HUES6 (cell line): ENCODE measurements around the gene CFAP20DC.
"Not testable (repeated sequence)": the region's sequence is repeated elsewhere in the genome, so short reads cannot be mapped to it uniquely, and the experiment has no call there.

ENCODE experiments used
- H3K27ac ChIP-seq: 2 replicates; pipeline ENCODE4 v1.7.0; 2013; ENCODE audit warnings: low read depth, mild to moderate bottlenecking, low read length, inconsistent platforms
- H3K27me3 ChIP-seq: 2 replicates; pipeline ENCODE4 v1.6.1; 2013; ENCODE audit warnings: low read length; ENCODE audit not compliant: control insufficient read depth, insufficient read depth
- H3K36me3 ChIP-seq: 2 replicates; pipeline ENCODE4 v1.6.1; 2013; ENCODE audit warnings: low read length; ENCODE audit not compliant: control insufficient read depth, insufficient read depth
- H3K4me1 ChIP-seq: 2 replicates; pipeline ENCODE4 v1.6.1; 2013; ENCODE audit warnings: low read length; ENCODE audit not compliant: control insufficient read depth, insufficient read depth
- H3K4me3 ChIP-seq: 2 replicates; pipeline ENCODE4 v1.5.1; 2013; ENCODE audit warnings: low read depth, low read length
- H3K9ac ChIP-seq: one replicate; pipeline ENCODE4 v1.6.1; 2013; ENCODE audit warnings: mild to moderate bottlenecking, low read length
- H3K9me3 ChIP-seq: 2 replicates; pipeline ENCODE4 v1.6.1; 2013; ENCODE audit warnings: low read depth, low read length; ENCODE audit not compliant: control insufficient read depth, insufficient read depth

The CFAP20DC gene

DNA sequence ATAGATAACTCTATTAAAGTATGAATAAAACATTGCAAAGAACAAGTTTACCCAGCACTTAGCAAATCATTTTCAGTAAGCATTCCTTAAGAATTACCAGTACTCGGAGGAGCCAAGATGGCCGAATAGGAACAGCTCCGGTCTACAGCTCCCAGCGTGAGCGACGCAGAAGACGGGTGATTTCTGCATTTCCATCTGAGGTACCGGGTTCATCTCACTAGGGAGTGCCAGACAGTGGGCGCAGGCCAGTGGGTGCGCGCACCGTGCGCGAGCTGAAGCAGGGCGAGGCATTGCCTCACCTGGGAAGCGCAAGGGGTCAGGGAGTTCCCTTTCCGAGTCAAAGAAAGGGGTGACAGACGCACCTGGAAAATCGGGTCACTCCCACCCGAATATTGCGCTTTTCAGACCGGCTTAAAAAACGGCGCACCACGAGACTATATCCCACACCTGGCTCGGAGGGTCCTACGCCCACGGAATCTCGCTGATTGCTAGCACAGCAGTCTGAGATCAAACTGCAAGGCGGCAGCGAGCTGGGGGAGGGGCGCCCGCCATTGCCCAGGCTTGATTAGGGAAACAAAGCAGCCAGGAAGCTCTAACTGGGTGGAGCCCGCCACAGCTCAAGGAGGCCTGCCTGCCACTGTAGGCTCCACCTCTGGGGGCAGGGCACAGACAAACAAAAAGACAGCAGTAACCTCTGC lies 207.6 kb downstream of the CFAP20DC start:
- H3K36me3 ChIP-seq, H3K4me1 ChIP-seq, H3K27me3 ChIP-seq, H3K9me3 ChIP-seq: not testable (repeated sequence)
- Histone ChIP-seq H3K27ac (peak overlapping the region; percentile 31; the same call in 1 of the 2 replicates), H3K4me3 (peak overlapping the region; percentile 60), H3K9ac (peak overlapping the region; percentile 29)

DNA sequence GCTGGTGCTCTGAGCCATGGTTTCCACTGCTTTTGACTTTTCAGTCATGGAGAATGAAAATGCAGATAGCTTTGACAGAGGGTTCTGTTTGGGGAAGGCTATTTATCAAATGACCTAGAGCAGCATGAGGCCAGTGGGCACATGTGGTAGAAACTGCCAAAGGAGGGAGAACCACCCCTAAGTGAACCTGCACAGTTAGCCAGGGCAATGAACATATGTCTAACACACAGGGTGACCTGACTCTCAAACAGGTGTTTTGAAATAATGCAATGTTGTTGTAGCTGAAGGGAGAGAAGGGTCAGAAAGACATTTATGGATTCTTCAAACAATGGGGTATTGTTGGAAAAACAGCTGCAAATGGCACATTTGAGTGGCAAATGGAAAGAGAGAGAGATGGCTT lies 208.9 kb downstream of the CFAP20DC start:
- Histone ChIP-seq H3K27me3 (no peaks in the 10 kb centered on the region), H3K4me1 (0 out of 2 replicates have a peak, but pooled peaks cover 8% of the 10 kb centered on the region), H3K9me3 (peaks cover 4% of the 10 kb centered on the region; the same call in 1 of the 2 replicates), H3K36me3 (no peaks in the 10 kb centered on the region), H3K9ac (no peak overlapping the region), H3K4me3 (peak overlapping the region; percentile 60), H3K27ac (no peak overlapping the region)

DNA sequence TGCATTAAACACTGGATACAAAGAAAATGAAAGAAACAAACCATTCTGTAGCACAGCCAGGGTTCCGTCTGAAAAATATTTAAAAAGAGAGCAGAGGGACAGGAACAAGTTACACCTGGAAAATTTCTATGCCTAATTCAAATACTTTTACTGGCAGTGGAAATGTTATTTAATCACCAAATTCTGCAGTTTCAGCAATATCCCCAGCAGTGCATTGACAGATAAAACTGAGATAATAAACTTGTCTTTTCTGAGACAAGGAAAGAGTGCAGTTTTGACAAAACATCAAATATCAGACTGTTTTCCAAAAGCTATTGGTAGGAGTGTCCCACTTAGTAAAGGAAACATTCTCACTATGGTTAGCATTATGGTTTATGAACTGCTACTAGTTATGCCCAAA lies 209.9 kb downstream of the CFAP20DC start:
- H3K9me3 ChIP-seq, result peaks cover 4% of the 10 kb centered on the region; the same call in 1 of the 2 replicates
- H3K27ac ChIP-seq, result no peak overlapping the region
- 0 out of 2 replicates have a peak, but pooled peaks cover 8% of the 10 kb centered on the region for H3K4me1 ChIP-seq
- no peak overlapping the region for H3K9ac ChIP-seq
- H3K36me3 ChIP-seq, result no peaks in the 10 kb centered on the region
- no peak overlapping the region for H3K4me3 ChIP-seq
- no peaks in the 10 kb centered on the region for H3K27me3 ChIP-seq

DNA sequence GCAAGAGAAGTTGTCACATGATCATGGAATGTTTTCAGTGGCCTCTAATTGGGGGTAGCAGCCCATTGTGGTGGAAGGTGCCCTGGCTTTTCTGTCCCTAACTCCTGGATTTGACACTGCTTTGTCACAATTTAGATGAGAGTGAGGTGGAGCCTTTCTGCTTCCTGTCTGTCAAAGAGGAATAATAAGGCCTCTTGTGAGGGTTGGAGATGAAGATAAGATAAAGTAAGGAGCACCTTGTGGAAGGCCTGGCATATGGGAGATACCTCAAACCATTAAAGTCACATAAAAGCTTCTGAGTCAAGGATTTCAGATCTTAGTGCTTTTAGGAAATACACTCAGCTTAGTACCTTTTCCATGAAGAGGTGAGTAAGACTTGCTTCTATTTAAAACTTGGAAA lies 210.6 kb downstream of the CFAP20DC start:
- no peak overlapping the region for H3K4me3 ChIP-seq
- H3K27me3 ChIP-seq, result no peaks in the 10 kb centered on the region
- peaks cover 4% of the 10 kb centered on the region; the same call in 1 of the 2 replicates for H3K9me3 ChIP-seq
- H3K9ac ChIP-seq, result no peak overlapping the region
- no peak overlapping the region for H3K27ac ChIP-seq
- H3K36me3 ChIP-seq, result no peaks in the 10 kb centered on the region
- H3K4me1 ChIP-seq, result 0 out of 2 replicates have a peak, but pooled peaks cover 8% of the 10 kb centered on the region

DNA sequence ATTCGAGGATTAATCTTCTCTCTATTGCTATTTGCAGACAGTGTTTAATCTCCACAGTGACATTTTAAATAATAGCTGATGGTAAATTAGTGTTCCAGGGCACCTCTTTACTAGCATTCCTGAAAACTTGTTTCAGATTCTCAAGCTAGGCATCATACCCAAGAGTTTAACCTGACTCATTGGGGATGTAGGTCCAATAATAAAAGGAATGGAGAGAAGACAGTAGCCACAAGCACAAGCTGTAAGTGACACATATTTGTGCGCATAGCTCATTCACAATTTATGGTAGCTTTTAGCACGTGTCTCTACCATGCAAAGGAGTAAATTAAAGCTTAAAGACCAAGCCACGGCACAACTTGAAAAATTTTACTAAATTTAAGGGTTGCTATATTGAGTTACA lies 212.0 kb downstream of the CFAP20DC start:
- Histone ChIP-seq H3K4me3 (no peak overlapping the region), H3K27me3 (no peaks in the 10 kb centered on the region), H3K9me3 (peaks cover 4% of the 10 kb centered on the region; the same call in 1 of the 2 replicates), H3K4me1 (0 out of 2 replicates have a peak, but pooled peaks cover 8% of the 10 kb centered on the region), H3K9ac (no peak overlapping the region), H3K27ac (no peak overlapping the region), H3K36me3 (no peaks in the 10 kb centered on the region)

DNA sequence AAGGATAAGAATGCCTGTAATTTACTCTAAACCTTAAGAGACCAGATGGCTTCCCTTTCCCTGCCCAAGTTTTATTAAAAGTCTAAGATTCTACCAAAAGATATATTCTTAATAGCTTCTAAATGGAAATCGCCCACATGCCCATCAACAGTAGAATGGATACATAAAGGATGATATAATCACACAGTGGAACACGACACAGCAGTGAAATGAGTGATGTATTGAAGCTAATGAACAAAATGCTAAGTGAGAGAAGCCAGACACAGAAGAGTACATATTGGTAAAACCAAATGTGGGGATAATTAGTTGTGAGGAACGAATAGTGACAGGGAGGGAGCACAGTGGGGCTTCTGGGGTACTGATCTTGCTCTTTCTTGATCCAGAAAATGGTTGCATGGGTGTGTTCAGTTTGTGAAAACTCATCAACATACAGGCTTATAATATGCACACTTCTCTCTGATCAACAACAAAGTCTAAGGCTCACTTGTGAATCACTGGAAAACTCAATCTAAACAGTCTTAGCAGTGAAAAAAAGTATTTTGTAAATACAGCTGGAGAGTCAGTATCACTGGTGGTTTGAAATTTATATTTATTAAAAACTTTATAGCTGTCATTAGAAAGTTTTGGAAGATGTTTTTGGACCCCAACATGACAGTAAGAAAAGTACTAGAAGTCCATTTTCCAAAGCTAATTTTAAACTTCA lies 212.5 kb downstream of the CFAP20DC start:
- no peak overlapping the region for H3K9ac ChIP-seq
- no peak overlapping the region for H3K4me3 ChIP-seq
- H3K27ac ChIP-seq, result no peak overlapping the region
- H3K4me1 ChIP-seq, result 0 out of 2 replicates have a peak, but pooled peaks cover 8% of the 10 kb centered on the region
- no peaks in the 10 kb centered on the region for H3K36me3 ChIP-seq
- H3K27me3 ChIP-seq, result no peaks in the 10 kb centered on the region
- peaks cover 4% of the 10 kb centered on the region; the same call in 1 of the 2 replicates for H3K9me3 ChIP-seq

DNA sequence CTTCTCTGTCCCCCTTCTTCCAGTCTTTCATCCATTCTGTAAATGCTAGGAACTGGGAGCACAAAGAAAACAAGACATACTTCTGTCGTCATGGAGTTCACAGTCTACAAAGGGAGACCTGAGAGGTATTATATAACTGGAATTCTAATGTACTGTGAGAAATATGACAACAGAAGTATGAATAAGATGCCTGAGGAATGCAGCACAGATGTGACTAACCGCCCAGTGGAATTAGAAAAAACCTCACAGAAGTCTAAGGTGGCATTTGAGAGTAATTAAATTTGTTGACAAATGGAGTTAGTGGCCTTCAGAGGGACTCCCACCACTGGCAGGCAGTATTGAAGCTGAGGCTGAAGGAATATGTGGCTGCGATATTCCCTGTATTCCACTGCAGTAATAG lies 214.7 kb downstream of the CFAP20DC start:
- Histone ChIP-seq H3K4me1 (no peaks in the 10 kb centered on the region), H3K27ac (no peak overlapping the region), H3K27me3 (no peaks in the 10 kb centered on the region), H3K36me3 (peaks cover 17% of the 10 kb centered on the region), H3K9ac (no peak overlapping the region), H3K4me3 (no peak overlapping the region), H3K9me3 (no peaks in the 10 kb centered on the region; the same call in 1 of the 2 replicates)

DNA sequence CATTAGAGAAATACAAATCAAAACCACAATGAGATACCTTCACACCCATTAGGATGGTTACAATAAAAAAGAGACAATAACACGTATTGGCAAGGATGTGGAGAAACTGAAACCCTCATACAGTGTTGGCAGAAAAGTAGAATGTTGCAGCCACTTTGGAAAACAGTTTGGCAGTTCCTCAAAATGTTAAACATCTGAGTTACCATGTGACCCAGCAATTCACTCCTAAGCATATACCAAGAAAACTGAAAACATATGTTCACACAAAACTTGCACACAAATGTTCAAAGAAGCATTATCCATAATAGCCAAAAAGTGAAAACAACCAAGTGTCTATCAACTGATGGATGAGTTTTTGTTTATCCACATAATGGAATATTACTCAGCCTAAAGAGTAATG lies 216.3 kb downstream of the CFAP20DC start:
- H3K4me3 ChIP-seq, result no peak overlapping the region
- no peak overlapping the region for H3K9ac ChIP-seq
- H3K4me1 ChIP-seq, result no peaks in the 10 kb centered on the region
- H3K27me3 ChIP-seq, result no peaks in the 10 kb centered on the region
- H3K27ac ChIP-seq, result no peak overlapping the region
- peaks cover 20% of the 10 kb centered on the region for H3K36me3 ChIP-seq
- no peaks in the 10 kb centered on the region for H3K9me3 ChIP-seq

DNA sequence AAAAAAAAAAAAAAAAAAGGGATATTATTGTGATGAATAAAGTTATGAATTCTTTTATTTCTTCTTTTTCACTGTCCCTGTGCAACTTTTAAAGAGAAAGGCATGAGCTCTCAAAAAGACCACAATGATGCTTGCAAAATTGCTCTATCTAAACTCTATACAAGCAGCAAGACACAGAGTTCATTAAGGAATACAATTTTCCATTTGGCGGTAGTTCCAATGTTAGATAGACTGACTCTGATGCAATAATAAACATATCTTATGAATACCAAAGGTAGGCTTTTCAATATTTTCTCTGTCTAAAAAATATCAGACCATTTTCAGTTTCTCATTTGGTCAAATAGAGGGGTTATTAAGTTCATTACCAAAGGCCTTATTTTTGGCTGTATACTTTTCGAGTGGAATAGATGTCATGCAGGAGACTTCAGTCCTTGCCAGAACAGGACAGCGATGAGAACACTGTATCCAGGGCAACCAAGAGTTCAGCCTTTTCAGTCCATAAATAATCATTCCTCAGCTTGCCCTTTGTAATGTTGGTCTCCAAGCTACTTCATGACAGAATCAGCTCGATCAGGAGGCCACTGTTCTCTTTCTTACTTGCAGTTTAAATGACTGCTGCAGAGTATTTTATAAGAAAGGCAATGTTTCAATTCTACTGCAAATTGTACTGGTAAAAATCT lies 220.4 kb downstream of the CFAP20DC start:
- Histone ChIP-seq H3K9me3 (no peaks in the 10 kb centered on the region), H3K4me3 (no peak overlapping the region), H3K27me3 (no peaks in the 10 kb centered on the region), H3K27ac (no peak overlapping the region), H3K4me1 (no peaks in the 10 kb centered on the region; the same call in 1 of the 2 replicates), H3K36me3 (peaks cover 28% of the 10 kb centered on the region), H3K9ac (no peak overlapping the region)

DNA sequence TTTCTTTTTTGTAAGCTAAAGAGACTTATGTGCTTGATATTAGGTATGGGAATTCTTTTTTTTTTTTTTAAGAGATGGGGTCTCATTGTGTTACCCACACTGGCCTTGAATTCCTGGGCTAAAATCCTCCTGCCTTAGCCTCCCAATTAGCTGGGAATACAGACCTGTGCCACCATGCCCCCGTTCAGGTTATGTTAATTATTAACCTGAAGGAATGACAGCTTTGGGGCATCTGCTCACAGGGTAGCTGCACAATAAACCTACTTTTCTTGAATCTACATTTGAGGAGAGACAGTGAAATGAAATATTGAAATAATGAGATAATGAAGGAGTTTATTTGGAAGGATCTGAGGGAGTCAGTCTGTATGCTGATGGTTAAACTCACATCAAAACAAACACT lies 225.0 kb downstream of the CFAP20DC start:
- no peak overlapping the region for H3K9ac ChIP-seq
- H3K27ac ChIP-seq, result no peak overlapping the region
- H3K4me1 ChIP-seq, result no peaks in the 10 kb centered on the region; the same call in 1 of the 2 replicates
- peaks cover 8% of the 10 kb centered on the region for H3K36me3 ChIP-seq
- no peaks in the 10 kb centered on the region for H3K9me3 ChIP-seq
- no peak overlapping the region for H3K4me3 ChIP-seq
- no peaks in the 10 kb centered on the region for H3K27me3 ChIP-seq

DNA sequence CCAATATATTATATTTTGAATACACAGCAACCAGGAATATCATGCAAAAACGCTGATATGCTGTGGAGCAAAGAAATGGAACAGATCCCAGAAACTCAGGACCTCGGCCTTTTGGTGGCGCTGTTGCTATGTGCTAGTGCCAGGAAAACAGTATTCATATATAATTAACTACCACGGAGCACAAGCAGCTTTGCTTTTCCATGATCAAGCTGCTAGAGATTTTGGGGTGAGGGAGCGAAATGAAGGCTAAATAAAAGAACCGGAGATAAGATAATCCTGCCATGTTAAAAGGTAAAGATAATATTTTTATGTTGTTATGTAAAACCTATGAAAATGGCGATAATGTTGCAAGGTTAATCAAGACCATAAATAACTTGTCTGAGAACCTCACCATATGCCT lies 225.5 kb downstream of the CFAP20DC start:
- H3K4me1 ChIP-seq, result no peaks in the 10 kb centered on the region; the same call in 1 of the 2 replicates
- peaks cover 8% of the 10 kb centered on the region for H3K36me3 ChIP-seq
- no peaks in the 10 kb centered on the region for H3K27me3 ChIP-seq
- no peak overlapping the region for H3K27ac ChIP-seq
- H3K4me3 ChIP-seq, result no peak overlapping the region
- H3K9ac ChIP-seq, result no peak overlapping the region
- H3K9me3 ChIP-seq, result no peaks in the 10 kb centered on the region
